Measurements from ENCODE around the gene CYP2A6.

DNA sequence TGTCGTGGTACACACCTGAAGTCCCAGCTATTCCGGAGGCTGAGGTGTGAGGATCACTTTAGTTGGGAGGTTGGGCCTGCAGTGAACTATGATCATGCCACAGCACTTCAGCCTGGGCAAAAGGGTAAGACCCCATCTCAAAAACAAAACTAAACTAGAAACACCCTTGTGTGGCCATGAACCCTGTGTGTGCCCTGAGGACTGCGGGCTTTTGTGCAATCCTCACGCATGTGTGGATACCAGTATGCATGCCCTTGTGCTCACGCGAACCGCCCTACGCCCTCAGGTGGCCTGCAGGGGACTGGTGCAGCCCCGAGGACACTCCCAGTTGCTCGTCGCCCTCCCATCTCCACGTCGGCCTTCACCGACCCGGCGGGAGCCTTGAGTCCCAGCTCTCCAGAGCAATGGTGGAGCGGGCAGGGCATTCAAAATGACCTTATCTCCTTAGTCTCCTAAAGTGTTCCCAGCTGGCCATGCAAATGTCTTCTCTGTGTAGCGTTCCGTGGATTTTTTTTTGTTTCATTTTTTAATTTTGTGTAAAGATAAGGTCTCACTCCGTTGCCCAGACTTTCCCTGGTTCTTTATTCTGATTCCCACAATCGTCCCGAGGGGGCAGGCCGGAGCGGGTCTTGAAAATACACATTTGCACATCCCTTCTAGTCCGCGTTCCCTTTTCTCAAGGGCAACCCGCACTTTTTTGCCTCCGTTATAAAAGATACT, 52.1 kb downstream of the CYP2A6 start:
- TF ChIP-seq, protein P1, sequence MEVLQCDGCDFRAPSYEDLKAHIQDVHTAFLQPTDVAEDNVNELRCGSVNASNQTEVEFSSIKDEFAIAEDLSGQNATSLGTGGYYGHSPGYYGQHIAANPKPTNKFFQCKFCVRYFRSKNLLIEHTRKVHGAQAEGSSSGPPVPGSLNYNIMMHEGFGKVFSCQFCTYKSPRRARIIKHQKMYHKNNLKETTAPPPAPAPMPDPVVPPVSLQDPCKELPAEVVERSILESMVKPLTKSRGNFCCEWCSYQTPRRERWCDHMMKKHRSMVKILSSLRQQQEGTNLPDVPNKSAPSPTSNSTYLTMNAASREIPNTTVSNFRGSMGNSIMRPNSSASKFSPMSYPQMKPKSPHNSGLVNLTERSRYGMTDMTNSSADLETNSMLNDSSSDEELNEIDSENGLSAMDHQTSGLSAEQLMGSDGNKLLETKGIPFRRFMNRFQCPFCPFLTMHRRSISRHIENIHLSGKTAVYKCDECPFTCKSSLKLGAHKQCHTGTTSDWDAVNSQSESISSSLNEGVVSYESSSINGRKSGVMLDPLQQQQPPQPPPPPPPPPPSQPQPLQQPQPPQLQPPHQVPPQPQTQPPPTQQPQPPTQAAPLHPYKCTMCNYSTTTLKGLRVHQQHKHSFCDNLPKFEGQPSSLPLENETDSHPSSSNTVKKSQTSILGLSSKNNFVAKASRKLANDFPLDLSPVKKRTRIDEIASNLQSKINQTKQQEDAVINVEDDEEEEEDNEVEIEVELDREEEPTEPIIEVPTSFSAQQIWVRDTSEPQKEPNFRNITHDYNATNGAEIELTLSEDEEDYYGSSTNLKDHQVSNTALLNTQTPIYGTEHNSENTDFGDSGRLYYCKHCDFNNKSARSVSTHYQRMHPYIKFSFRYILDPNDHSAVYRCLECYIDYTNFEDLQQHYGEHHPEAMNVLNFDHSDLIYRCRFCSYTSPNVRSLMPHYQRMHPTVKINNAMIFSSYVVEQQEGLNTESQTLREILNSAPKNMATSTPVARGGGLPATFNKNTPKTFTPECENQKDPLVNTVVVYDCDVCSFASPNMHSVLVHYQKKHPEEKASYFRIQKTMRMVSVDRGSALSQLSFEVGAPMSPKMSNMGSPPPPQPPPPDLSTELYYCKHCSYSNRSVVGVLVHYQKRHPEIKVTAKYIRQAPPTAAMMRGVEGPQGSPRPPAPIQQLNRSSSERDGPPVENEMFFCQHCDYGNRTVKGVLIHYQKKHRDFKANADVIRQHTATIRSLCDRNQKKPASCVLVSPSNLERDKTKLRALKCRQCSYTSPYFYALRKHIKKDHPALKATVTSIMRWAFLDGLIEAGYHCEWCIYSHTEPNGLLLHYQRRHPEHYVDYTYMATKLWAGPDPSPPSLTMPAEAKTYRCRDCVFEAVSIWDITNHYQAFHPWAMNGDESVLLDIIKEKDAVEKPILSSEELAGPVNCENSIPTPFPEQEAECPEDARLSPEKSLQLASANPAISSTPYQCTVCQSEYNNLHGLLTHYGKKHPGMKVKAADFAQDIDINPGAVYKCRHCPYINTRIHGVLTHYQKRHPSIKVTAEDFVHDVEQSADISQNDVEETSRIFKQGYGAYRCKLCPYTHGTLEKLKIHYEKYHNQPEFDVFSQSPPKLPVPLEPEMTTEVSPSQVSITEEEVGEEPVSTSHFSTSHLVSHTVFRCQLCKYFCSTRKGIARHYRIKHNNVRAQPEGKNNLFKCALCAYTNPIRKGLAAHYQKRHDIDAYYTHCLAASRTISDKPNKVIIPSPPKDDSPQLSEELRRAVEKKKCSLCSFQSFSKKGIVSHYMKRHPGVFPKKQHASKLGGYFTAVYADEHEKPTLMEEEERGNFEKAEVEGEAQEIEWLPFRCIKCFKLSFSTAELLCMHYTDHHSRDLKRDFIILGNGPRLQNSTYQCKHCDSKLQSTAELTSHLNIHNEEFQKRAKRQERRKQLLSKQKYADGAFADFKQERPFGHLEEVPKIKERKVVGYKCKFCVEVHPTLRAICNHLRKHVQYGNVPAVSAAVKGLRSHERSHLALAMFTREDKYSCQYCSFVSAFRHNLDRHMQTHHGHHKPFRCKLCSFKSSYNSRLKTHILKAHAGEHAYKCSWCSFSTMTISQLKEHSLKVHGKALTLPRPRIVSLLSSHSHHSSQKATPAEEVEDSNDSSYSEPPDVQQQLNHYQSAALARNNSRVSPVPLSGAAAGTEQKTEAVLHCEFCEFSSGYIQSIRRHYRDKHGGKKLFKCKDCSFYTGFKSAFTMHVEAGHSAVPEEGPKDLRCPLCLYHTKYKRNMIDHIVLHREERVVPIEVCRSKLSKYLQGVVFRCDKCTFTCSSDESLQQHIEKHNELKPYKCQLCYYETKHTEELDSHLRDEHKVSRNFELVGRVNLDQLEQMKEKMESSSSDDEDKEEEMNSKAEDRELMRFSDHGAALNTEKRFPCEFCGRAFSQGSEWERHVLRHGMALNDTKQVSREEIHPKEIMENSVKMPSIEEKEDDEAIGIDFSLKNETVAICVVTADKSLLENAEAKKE (CRISPR knock-in tag; IDR thresholded peaks at IDR 0.05), result no peak
- TF ChIP-seq, protein P2, sequence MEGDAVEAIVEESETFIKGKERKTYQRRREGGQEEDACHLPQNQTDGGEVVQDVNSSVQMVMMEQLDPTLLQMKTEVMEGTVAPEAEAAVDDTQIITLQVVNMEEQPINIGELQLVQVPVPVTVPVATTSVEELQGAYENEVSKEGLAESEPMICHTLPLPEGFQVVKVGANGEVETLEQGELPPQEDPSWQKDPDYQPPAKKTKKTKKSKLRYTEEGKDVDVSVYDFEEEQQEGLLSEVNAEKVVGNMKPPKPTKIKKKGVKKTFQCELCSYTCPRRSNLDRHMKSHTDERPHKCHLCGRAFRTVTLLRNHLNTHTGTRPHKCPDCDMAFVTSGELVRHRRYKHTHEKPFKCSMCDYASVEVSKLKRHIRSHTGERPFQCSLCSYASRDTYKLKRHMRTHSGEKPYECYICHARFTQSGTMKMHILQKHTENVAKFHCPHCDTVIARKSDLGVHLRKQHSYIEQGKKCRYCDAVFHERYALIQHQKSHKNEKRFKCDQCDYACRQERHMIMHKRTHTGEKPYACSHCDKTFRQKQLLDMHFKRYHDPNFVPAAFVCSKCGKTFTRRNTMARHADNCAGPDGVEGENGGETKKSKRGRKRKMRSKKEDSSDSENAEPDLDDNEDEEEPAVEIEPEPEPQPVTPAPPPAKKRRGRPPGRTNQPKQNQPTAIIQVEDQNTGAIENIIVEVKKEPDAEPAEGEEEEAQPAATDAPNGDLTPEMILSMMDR (conservative IDR thresholded peaks at IDR 0.05; ENCODE audit: low read depth in 2 of 2), result peak; percentile 39 to 64
- TF ChIP-seq STAT1 (IDR thresholded peaks at IDR 0.05; ENCODE audit: unreplicated experiment) (no peak), EZH2 (IDR thresholded peaks at IDR 0.05; ENCODE audit: low read depth, unreplicated experiment) (no peak), EZH2phosphoT487 (IDR thresholded peaks at IDR 0.05; ENCODE audit: unreplicated experiment) (no peak), CREB1 (CRISPR knock-in tag; IDR thresholded peaks at IDR 0.05; ENCODE audit: low read depth) (peak; percentile 51; the same call in 1 of the 2 replicates)
- TF ChIP-seq, protein P3, sequence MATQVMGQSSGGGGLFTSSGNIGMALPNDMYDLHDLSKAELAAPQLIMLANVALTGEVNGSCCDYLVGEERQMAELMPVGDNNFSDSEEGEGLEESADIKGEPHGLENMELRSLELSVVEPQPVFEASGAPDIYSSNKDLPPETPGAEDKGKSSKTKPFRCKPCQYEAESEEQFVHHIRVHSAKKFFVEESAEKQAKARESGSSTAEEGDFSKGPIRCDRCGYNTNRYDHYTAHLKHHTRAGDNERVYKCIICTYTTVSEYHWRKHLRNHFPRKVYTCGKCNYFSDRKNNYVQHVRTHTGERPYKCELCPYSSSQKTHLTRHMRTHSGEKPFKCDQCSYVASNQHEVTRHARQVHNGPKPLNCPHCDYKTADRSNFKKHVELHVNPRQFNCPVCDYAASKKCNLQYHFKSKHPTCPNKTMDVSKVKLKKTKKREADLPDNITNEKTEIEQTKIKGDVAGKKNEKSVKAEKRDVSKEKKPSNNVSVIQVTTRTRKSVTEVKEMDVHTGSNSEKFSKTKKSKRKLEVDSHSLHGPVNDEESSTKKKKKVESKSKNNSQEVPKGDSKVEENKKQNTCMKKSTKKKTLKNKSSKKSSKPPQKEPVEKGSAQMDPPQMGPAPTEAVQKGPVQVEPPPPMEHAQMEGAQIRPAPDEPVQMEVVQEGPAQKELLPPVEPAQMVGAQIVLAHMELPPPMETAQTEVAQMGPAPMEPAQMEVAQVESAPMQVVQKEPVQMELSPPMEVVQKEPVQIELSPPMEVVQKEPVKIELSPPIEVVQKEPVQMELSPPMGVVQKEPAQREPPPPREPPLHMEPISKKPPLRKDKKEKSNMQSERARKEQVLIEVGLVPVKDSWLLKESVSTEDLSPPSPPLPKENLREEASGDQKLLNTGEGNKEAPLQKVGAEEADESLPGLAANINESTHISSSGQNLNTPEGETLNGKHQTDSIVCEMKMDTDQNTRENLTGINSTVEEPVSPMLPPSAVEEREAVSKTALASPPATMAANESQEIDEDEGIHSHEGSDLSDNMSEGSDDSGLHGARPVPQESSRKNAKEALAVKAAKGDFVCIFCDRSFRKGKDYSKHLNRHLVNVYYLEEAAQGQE (IDR thresholded peaks at IDR 0.05; ENCODE audit: unreplicated experiment), result no peak

Data from GM23338 (cell line).